ENCODE data around the gene KCNJ5. TPM values are rescaled to one million over a fixed set of nuclear protein-coding genes. Genes with fewer than 3 reads are reported as not detected.

KCNJ5 gene
- total RNA-seq, 1 experiment from 2014 or later: 0.17 TPM

DNA sequence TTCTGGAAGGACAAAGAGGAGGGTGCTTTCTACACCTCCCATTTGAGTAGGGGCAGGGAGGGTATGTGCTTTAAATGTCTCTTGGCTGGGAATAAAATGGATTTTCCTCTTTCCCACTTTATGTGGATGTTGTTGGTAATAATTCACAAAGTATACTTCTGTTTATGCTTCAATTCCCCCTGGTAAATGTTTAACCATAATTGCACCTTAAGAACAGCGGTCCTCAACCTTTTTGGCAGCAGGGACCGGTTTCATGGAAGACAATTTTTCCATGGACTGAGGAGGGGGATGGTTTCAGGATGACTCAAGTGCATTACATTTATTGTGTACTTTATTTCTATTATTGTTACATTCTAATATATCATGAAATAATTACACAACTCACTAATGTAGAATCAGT is 55.5 kb downstream of the KCNJ5 start (continued):
- TF ChIP-seq EZH2 (IDR thresholded peaks at IDR 0.05) (no peak), ELF1 (IDR thresholded peaks at IDR 0.05; ENCODE audit: borderline replicate concordance, low read depth) (no peak), YY1 (IDR thresholded peaks at IDR 0.05; ENCODE audit: extremely low read depth, insufficient replicate concordance, low read depth, low read length) (no peak), SRF (IDR thresholded peaks at IDR 0.05; ENCODE audit: low read depth) (no peak), CBX3 (IDR thresholded peaks at IDR 0.05; ENCODE audit: low read depth) (no peak), RAD21 (IDR thresholded peaks at IDR 0.05; ENCODE audit: low read depth) (no peak), JUND (IDR thresholded peaks at IDR 0.05) (no peak), CEBPB (IDR thresholded peaks at IDR 0.05; ENCODE audit: low read depth) (no peak), POLR2A (IDR thresholded peaks at IDR 0.05; ENCODE audit: borderline replicate concordance, extremely low read depth, insufficient read depth, insufficient read length) (no peak)
- TF ChIP-seq, protein P1, sequence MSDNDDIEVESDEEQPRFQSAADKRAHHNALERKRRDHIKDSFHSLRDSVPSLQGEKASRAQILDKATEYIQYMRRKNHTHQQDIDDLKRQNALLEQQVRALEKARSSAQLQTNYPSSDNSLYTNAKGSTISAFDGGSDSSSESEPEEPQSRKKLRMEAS (IDR thresholded peaks at IDR 0.05): no peak
- TF ChIP-seq, protein P2, sequence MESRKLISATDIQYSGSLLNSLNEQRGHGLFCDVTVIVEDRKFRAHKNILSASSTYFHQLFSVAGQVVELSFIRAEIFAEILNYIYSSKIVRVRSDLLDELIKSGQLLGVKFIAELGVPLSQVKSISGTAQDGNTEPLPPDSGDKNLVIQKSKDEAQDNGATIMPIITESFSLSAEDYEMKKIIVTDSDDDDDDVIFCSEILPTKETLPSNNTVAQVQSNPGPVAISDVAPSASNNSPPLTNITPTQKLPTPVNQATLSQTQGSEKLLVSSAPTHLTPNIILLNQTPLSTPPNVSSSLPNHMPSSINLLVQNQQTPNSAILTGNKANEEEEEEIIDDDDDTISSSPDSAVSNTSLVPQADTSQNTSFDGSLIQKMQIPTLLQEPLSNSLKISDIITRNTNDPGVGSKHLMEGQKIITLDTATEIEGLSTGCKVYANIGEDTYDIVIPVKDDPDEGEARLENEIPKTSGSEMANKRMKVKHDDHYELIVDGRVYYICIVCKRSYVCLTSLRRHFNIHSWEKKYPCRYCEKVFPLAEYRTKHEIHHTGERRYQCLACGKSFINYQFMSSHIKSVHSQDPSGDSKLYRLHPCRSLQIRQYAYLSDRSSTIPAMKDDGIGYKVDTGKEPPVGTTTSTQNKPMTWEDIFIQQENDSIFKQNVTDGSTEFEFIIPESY (IDR thresholded peaks at IDR 0.05; ENCODE audit: extremely low read depth, insufficient replicate concordance, low read length): no peak

DNA sequence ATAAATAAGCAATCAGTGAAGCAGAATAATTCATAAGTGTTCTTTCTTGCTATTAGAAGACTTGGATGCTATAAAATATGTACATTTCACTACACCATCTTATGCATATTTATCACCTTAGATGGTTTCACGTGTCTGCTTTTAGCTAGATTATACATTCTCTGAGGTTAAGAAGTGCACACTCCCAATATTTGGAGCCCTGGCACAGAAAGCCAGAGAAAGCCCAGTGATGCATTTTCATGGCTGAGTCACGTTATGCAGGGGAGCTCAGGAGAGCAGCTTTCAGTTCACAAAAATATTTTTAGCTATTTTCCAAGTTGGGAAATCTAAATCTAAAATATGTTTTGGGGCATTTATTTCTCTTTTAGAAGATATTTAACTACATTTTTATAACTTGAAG is 56.6 kb downstream of the KCNJ5 start:
- Histone ChIP-seq H3K9me2 (ENCODE audit: insufficient read depth) (no peaks in the 10 kb centered on the region), H3K4me3 (replicated peaks in 1 of 2; ENCODE audit: low read depth in 1 of 2, low read length in 2 of 2) (no peak overlapping the region), H3K4me2 (ENCODE audit: low read length) (no peak overlapping the region), H4K20me1 (ENCODE audit: insufficient read depth) (no peaks in the 10 kb centered on the region), H3K9me3 (ENCODE audit: control insufficient read depth in 1 of 2, insufficient read depth in 1 of 2, low read depth in 1 of 2, low read length in 2 of 2) (no peaks in the 10 kb centered on the region), H3K27me3 (ENCODE audit: insufficient read depth, low read length) (no peaks in the 10 kb centered on the region), H2AFZ (ENCODE audit: low read depth, low read length, poor library complexity, severe bottlenecking) (no peak overlapping the region), H3K36me3 (ENCODE audit: control insufficient read depth in 1 of 2, insufficient read depth in 2 of 2, low read length in 2 of 2) (no peaks in the 10 kb centered on the region), H3K9ac (ENCODE audit: low read length) (no peak overlapping the region), H3K79me2 (ENCODE audit: insufficient read depth, low read length) (no peaks in the 10 kb centered on the region), H3K4me1 (ENCODE audit: control insufficient read depth in 1 of 2, insufficient read depth in 2 of 2, low read length in 2 of 2) (no peaks in the 10 kb centered on the region), H3K27ac (ENCODE audit: low read depth, low read length) (no peak overlapping the region)
- intact Hi-C loops (cut with micrococcal nuclease): no loop called here
- POLR2A ChIA-PET: no interaction called here
- no peak for DNase-seq (ENCODE audit: low read depth, low spot score)
- CTCF ChIA-PET: interaction anchor here (1.3 to 4.2 kb wide), 3 partner anchors 9 to 66 kb away, joined by 3 to 61 read pairs (median 11); no protein-coding TSS in a partner anchor
- RAD21 ChIA-PET (ENCODE audit: low non-redundant PET in 1 of 2, low total read pairs in 2 of 2, uncharacterized antibody in 2 of 2, unreplicated experiment in 2 of 2): no interaction called here
- ATAC-seq: no peak
- BruUV-seq (replicated peaks): no TSS peak
- TF ChIP-seq CBX3 (IDR thresholded peaks at IDR 0.05; ENCODE audit: low read depth) (no peak), SIN3A (IDR thresholded peaks at IDR 0.05; ENCODE audit: low read depth) (no peak), JUND (IDR thresholded peaks at IDR 0.05) (no peak), ZFX (IDR thresholded peaks at IDR 0.05) (no peak), SRF (IDR thresholded peaks at IDR 0.05; ENCODE audit: low read depth) (no peak), SP1 (IDR thresholded peaks at IDR 0.05; ENCODE audit: low read depth) (no peak), EGR1 (IDR thresholded peaks at IDR 0.05; ENCODE audit: low read depth) (no peak), YY1 (IDR thresholded peaks at IDR 0.05; ENCODE audit: extremely low read depth, insufficient replicate concordance, low read depth, low read length) (no peak), RAD21 (IDR thresholded peaks at IDR 0.05; ENCODE audit: low read depth) (no peak)
- TF ChIP-seq, protein P2 (IDR thresholded peaks at IDR 0.05; ENCODE audit: extremely low read depth, insufficient replicate concordance, low read length): no peak
- TF ChIP-seq, protein P3, sequence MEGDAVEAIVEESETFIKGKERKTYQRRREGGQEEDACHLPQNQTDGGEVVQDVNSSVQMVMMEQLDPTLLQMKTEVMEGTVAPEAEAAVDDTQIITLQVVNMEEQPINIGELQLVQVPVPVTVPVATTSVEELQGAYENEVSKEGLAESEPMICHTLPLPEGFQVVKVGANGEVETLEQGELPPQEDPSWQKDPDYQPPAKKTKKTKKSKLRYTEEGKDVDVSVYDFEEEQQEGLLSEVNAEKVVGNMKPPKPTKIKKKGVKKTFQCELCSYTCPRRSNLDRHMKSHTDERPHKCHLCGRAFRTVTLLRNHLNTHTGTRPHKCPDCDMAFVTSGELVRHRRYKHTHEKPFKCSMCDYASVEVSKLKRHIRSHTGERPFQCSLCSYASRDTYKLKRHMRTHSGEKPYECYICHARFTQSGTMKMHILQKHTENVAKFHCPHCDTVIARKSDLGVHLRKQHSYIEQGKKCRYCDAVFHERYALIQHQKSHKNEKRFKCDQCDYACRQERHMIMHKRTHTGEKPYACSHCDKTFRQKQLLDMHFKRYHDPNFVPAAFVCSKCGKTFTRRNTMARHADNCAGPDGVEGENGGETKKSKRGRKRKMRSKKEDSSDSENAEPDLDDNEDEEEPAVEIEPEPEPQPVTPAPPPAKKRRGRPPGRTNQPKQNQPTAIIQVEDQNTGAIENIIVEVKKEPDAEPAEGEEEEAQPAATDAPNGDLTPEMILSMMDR (IDR thresholded peaks at IDR 0.05 in 2 of 3, conservative IDR thresholded peaks at IDR 0.05 in 1 of 3; ENCODE audit: borderline replicate concordance in 1 of 3, insufficient read depth in 1 of 3, low read depth in 2 of 3, low read length in 2 of 3): no peak
- TF ChIP-seq, protein P4, sequence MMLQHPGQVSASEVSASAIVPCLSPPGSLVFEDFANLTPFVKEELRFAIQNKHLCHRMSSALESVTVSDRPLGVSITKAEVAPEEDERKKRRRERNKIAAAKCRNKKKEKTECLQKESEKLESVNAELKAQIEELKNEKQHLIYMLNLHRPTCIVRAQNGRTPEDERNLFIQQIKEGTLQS (IDR thresholded peaks at IDR 0.05): no peak
